Lung (tissue), 12 donors: ENCODE data around the gene PCYOX1L. TPM values are rescaled to one million over a fixed set of nuclear protein-coding genes. Genes with fewer than 3 reads are reported as not detected.
A peak's percentile ranks its signal among the peaks of the same experiment; 100 is the strongest.

Source experiments
- ATAC-seq: fragments of 200-7000 bp; cut with Tn5 transposase; one replicate; pipeline ENCODE4 v1.9.1; 2020; ENCODE audit warnings: moderate number of reproducible peaks; ENCODE audit not compliant: insufficient read depth, low FRiP score
- DNase-seq, 3 donors: peaks; one replicate each; pipeline ENCODE4 v3.0.0-alpha.2; 2013 to 2017
- H3K27ac ChIP-seq, 2 donors: one replicate each; pipeline ENCODE4 v1.5.1; 2013; ENCODE audit warnings: mild to moderate bottlenecking in 2 of 2, moderate library complexity in 2 of 2, control low read depth in 1 of 2, inconsistent platforms in 1 of 2, low read depth in 1 of 2, low read length in 1 of 2
- H3K27me3 ChIP-seq, 3 donors: one replicate each; pipeline ENCODE4 v1.5.1; 2013; ENCODE audit warnings: low read length in 2 of 3; ENCODE audit not compliant: control insufficient read depth in 3 of 3, insufficient read depth in 3 of 3
- H3K36me3 ChIP-seq, 4 donors: one replicate each; pipeline ENCODE4 v1.5.1; 2013; ENCODE audit warnings: low read length in 4 of 4, mild to moderate bottlenecking in 1 of 4, moderate library complexity in 1 of 4; ENCODE audit not compliant: control insufficient read depth in 4 of 4, insufficient read depth in 4 of 4
- H3K4me1 ChIP-seq, 5 donors: one replicate each; pipeline ENCODE4 v1.5.1; 2013; ENCODE audit warnings: low read length in 5 of 5, mild to moderate bottlenecking in 2 of 5, moderate library complexity in 1 of 5; ENCODE audit not compliant: control insufficient read depth in 5 of 5, insufficient read depth in 5 of 5
- H3K4me3 ChIP-seq: one replicate; pipeline ENCODE4 v1.5.1; 2013; ENCODE audit warnings: mild to moderate bottlenecking, control low read depth, moderate library complexity
- H3K9ac ChIP-seq, 2 donors: one replicate each; pipeline ENCODE4 v1.5.1; 2013; ENCODE audit warnings: low read length in 2 of 2, control low read depth in 1 of 2; ENCODE audit not compliant: insufficient read depth in 1 of 2
- H3K9me3 ChIP-seq, 4 donors: one replicate each; pipeline ENCODE4 v1.5.1; 2013; ENCODE audit warnings: low read length in 3 of 4, mild to moderate bottlenecking in 1 of 4, moderate library complexity in 1 of 4; ENCODE audit not compliant: control insufficient read depth in 4 of 4, insufficient read depth in 3 of 4
- CTCF ChIP-seq: IDR thresholded peaks from 2 replicates; pipeline ENCODE4 v1.5.1; 2012; ENCODE audit warnings: mild to moderate bottlenecking; ENCODE audit errors: control extremely low read depth, extremely low read depth
- WGBS, 2 donors: extraction: QIAGEN DNeasy Blood & Tissue Kit; methylation state at CpG; one replicate each; pipeline ENCODE4 v1.1.7; 2013; 5-methylcytosine and 5-hydroxymethylcytosine counted together
- polyA plus RNA-seq, 2 donors: library from polyadenylated mRNA; stranded (reverse); fragments of 200-250 nt; gene quantifications; one replicate each; pipeline ENCODE4 v1.2.1, GENCODE V29; 2013
- total RNA-seq, 2 donors: library from RNA; depleted of rRNA in 1 of 2; stranded (reverse); fragments of >200 nt in 1 of 2; gene quantifications; one replicate each; pipeline ENCODE4 v1.2.1, GENCODE V29; 2014 to 2021
- donor health status: control.
- donor health status: control.
- donor health status: Bipolar disorder and iron deficiency.
- donor health status: healthy.
- donor health status: DM: yes; HTN: yes; CAD: no.

The PCYOX1L gene
- total and polyA plus RNA-seq, 4 donors, result 4.8 to 9.3 (median 7.3) TPM

GRCh38 chr5:149358868-149359495 is 1.1 kb downstream of the PCYOX1L start:
- H3K9ac ChIP-seq, result no peak overlapping the region

GRCh38 chr5:149360272-149360671 is 2.4 kb downstream of the PCYOX1L start:
- Histone ChIP-seq H3K4me3 (no peak overlapping the region), H3K9me3 (no peaks in the 10 kb centered on the region), H3K36me3 (peaks cover 0 to 2% (median 1%) of the 10 kb centered on the region in 4 donors), H3K4me1 (peaks cover 0 to 20% (median 6%) of the 10 kb centered on the region in 5 donors), H3K27me3 (no peaks in the 10 kb centered on the region), H3K27ac (no peak overlapping the region), H3K9ac (no peak overlapping the region)
- 40 to 62% methylated on average over 1 of the region's 1 CpG for WGBS, 2 donors
- no peak for ATAC-seq
- no peak for DNase-seq
- no peak for TF ChIP-seq CTCF

More at GRCh38 chr5:149358868-149359495, 1.1 kb downstream of the PCYOX1L start:
- Histone ChIP-seq H3K4me1 (peaks cover 0 to 20% (median 6%) of the 10 kb centered on the region in 5 donors), H3K4me3 (no peak overlapping the region), H3K36me3 (peaks cover 0 to 12% (median 3%) of the 10 kb centered on the region in 4 donors), H3K27ac (no peak overlapping the region), H3K27me3 (no peaks in the 10 kb centered on the region), H3K9me3 (no peaks in the 10 kb centered on the region)
- TF ChIP-seq CTCF, result no peak
- DNase-seq, result peak in 2 of 3 donors; percentile 33 to 51
- no peak for ATAC-seq
- WGBS, 2 donors, result 84% methylated on average over 8 of the region's 8 CpGs

- no peak overlapping the region for H3K9ac ChIP-seq
- no peak overlapping the region for H3K4me3 ChIP-seq
- H3K4me1 ChIP-seq, result peaks cover 0 to 21% (median 6%) of the 10 kb centered on the region in 5 donors
- H3K27me3 ChIP-seq, result no peaks in the 10 kb centered on the region
- no peak overlapping the region for H3K27ac ChIP-seq
- DNase-seq (no peak), ATAC-seq (no peak)
- no peaks in the 10 kb centered on the region for H3K36me3 ChIP-seq
- 93 to 98% methylated on average over 12 of the region's 12 CpGs for WGBS, 2 donors
- TF ChIP-seq CTCF, result no peak
- H3K9me3 ChIP-seq, result no peaks in the 10 kb centered on the region
These were observed 4.7 kb downstream of the PCYOX1L start for GRCh38 chr5:149362541-149362940.

GRCh38 chr5:149363358-149363757 is 5.5 kb downstream of the PCYOX1L start:
- ATAC-seq (no peak), DNase-seq (no peak)
- H3K9me3 ChIP-seq, result no peaks in the 10 kb centered on the region
- no peaks in the 10 kb centered on the region for H3K36me3 ChIP-seq
- peaks cover 0 to 17% (median 4%) of the 10 kb centered on the region in 5 donors for H3K4me1 ChIP-seq
- no peak overlapping the region for H3K27ac ChIP-seq
- no peaks in the 10 kb centered on the region for H3K27me3 ChIP-seq
- no peak for TF ChIP-seq CTCF
- H3K9ac ChIP-seq, result no peak overlapping the region
- no peak overlapping the region for H3K4me3 ChIP-seq
